ENCODE measurements around the gene TMEM150C.

Gene TMEM150C

DNA sequence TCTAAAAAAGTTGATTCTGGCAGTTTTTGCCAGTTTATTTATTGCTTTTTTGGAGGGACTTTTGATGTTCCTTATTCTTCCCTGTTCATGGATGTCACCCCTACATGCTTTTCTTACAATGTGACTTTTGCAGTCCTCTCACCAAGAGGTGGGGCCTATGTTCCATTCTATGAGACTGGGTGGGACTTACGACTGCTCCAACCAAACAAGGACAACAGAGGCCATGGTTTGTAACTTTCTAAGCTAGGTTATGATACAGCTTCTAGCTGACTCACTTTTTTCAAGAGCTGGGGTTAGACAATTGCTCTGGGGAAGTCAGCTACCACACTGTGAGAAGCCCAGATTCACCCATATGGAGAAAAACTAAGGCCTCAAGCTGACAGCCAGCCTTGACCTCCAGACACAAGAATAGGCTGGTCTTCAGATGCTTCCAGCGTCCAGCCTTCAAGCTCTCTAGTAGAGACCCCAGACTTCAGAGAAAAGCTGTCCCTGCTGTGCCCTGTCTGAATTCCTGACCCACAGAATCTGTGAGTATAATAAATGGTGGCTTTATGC, 91.9 kb downstream of the TMEM150C start:
- DNase-seq = no peak

DNA sequence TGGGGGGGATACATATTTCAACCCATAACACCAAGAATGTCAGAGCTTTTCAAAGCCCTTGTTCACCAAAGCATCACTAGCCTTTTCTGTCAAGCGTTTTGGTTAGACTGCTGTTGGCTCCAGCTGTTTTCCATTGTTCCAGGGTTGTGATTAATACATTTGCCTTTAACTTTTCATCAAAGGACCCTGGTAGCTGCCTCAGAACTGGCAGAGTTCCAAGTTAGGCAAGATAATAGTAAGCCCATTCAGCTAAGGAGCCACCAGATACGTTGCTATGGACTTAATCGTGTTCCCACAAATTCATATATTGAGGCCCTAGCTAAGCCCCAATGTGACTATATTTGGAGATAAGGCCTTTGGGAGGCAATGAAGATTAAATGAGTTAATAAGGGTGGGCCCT, 94.3 kb downstream of the TMEM150C start:
- DNase-seq = no peak

DNA sequence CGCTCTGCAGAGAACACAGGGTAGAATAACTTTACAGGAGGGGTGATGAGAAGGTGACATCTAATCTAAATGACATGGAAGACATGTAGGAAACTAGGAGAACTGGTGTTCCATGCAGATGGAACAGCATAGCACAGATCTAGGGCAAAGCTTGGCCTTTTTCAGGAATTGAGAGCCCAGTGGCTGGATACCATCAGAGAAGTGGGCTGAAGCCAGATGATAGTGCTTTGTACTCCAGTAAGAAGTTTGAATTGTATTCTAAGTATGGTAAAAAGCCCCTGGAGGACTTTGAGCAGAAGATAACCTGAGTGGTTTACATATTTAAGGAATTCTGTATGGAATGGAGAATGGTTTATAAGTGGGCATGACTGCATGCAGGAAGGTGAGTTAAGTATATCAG, 98.6 kb downstream of the TMEM150C start:
- no peak for DNase-seq

DNA sequence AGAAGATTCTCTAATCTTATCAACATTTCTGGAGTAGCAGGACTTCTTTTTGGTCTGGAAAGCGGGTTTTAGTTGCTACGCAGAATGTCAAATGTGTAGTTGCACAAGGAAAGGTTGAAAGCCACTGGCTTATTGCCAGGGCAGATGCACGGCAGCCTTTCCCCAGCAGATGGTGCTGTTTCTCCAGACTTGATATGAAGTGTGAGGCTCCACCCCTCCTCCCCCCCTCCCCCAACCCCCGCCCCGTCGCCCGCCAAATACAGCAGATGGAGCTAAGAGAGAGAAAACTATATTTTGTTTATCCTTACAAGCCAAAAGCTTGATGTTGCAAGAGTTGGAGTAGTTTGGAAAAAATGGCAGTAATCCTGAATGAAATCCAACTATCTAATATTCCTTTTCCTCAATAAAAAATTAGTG, 99.4 kb downstream of the TMEM150C start:
- peak; percentile 15 for DNase-seq

DNA sequence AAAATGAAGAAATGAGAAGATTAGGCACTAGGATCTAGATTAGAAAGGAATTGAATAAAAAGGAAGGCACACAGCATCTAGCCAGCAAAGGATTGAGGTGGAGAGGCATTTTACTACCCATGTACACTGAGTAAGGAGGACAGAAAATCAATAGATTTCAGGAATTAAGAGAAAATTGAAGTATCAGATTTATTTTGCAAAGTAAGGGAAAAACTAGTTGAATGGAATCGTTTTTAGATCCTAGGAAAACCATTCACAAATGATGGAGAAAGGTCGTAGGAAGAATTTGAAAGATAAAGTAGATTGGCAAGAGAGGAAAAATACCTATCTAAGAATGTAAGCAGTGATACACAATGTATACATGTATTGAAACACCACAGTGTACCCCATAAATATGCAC, 100.1 kb downstream of the TMEM150C start:
- no peak for DNase-seq

DNA sequence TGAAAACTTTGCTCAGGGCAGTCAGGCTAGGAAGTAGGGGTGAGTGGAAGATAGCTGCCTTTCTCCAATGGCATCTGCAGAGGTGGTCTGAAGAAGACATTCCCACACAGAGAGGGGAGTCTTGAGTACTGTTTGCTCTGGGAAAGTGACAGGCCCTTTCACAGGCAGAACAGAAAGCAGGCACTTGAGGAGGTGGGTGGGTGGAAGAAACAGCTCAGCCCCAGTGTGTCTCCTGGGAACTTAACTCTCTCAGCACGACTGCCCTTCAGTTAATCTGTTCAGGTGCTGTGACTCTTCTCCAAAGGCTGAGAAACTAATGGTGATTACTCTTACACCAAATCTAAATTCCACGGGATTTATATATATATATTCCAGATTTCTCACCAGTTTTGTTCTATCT, 103.1 kb downstream of the TMEM150C start:
- DNase-seq = no peak

DNA sequence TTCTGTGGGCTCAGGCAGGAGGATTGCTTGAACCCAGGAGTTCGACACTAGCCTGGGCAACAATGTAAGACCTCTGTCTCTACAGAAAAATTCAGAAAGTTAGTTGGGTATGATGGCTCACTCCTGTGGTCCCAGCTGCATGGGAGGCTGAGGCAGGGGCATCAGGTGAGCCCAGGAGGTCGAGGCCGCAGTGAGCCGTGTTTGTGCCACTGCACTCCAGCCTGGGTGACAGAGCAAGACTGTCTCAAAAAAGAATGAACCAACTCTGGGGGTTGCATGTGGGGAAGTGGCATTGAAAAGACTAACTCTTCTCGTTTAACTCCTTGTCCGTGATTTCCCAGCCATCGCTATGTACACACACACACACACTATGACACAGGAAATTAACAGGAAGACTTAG, 104.5 kb downstream of the TMEM150C start:
- DNase-seq = no peak

DNA sequence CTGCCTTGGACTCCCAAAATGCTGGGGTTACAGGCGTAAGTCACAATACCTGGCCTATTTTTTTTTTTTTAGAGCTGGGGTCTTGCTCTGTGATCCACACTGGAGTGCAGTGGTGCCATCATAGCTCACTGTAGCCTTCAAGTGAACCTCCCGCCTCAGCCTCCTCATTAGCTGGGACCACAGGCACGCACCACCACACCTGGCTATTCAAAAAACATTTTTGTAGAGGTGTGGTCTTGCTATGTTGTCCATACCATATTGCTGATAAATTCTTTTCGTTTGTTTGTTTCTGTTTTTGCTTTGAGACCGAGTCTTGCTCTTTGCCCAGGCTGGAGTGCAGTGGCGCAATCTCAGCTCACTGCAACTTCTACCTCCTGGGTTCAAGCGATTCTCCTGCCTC, 109.8 kb downstream of the TMEM150C start:
- DNase-seq = no peak

DNA sequence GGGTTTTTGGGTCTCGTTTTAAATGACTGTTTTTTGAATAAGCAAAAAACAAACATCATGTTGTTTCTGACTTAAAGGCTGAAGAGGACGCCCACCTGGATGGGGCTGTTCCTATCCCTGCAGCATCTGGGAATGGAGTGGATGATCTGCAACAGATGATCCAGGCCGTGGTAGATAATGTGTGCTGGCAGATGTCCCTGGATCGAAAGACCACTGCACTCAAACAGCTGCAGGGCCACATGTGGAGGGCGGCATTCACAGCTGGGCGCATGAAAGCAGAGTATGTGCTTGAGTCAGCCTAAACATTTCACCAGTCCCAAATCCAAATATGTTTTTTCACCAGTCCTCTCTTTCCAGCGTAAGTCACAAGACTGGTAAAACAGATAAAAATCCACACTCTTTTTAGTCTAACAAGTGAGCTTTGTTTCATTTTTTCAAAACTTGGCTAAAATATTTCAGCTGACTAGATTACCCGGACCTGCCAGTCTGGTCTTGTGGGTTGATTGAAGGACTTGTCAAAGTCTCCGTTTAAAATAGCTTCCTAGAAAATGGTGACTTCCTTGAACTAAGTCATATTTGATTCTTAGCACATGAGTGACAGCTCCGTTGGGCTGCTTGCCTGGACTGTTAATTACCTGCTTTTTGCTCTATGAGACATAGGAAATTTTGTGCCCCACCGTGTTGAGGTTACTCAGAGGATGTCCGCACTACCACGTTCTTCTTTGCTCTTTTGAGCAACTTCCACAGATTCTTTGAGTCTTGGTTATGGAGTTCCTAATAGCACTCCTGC, 110.6 kb downstream of the TMEM150C start:
- no peak for DNase-seq

DNA sequence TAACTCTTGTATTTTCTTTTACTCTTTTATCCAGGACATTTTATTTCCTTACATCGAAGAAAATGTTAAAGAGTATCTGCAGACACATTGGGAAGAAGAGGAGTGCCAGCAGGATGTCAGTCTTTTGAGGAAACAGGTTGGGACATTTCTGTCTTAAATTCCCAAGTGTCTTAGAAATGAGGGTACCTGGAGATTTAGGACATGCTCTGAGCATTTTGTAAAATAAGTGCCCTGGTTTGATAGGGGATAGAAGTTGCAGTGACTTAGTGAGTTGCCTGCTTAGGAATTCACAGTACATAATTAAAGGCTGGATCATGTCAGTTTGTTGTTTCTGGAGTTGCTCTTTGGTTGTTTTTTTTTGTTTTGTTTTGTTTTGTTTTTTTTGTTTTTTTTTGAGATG, 113.9 kb downstream of the TMEM150C start:
- DNase-seq = no peak

DNA sequence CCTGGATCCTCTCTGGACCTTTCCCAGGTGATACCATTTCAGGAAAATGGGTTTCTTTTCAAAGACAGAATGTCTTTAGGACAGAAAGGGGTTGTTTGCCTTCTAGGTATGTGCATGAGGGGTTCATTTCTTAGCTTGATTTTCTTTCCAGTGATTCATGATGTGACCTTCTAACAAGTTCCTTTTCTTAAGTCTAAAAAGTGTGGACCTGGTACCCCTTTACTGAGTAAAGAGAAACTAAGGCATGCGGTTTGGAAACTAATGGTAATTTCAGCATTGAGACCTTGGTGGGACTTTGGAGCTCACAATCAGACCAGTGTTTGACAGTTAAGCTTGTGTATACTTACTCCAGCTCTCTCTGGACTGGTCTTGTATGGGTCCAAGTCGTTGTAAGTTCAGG, 122.7 kb downstream of the TMEM150C start:
- no peak for DNase-seq

DNA sequence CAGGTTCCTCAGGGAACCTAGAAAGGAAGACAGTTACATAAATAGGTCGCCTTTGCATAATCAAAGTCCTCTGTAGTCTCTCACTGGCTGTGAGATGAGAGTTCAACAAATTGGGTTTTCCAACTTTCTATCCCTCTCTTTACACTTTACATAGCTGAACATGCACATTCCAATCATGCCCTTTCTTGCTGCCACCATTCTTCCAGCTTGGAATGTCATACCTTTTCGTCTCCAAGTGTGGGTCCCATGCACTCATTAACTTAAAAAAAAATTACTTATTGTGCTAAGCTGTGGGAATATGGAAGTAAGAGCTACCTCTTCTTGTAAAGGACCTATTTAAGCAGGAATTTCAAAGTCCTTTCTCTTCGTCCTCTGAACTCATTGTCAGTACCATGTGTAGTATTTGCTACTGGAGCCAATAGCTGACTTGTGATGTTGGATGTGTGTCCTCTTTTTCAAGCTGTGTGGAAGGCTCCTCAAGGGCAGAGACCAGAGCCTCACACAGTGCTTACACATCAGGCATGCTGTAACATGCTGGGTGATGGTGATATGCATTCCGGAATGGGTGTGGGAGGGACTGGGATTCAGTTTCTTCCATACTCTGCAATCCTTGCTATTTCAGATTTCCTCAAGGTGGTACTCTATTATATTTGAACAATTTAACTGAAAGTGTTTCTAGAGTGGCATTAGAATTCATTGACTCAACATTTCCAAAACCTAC, 124.3 kb downstream of the TMEM150C start:
- no peak for DNase-seq

DNA sequence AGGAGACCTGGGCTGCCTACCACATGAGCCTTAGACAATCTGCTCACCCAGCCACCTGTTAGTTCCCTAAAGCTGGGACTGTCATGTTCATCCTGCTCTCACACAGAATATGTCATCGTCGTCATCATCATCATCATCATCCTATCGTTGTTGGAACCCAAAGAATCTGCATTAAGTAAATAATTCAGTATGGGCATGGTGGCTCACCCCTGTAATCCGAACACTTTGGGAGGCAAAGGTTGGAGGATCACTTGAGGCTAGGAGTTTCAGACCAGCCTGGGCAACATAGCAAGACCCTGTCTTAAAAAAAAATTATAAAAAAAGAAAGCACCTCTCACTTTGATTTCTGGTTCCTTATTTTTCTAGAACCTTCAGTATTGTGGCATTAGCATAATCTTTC, 125.0 kb downstream of the TMEM150C start:
- DNase-seq = no peak

DNA sequence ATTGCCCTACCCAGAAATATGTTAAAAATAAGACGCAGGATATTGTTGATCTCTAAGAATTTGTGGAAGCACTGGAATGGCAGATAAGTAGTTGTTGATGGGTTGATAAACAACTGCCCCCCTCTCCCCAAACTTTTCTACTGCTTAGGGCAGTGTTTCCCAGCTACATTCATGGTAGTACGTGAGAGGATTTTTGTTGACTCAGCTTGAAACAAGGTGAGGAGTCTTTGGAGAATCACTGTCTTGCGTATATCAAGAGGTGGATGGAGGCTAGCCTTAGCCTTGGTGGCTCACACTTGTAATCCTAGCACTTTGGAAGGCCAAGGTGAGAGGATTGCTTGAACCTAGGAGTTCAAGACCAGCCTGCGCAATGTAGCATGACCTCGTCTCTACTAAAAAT, 125.7 kb downstream of the TMEM150C start:
- DNase-seq = no peak

DNA sequence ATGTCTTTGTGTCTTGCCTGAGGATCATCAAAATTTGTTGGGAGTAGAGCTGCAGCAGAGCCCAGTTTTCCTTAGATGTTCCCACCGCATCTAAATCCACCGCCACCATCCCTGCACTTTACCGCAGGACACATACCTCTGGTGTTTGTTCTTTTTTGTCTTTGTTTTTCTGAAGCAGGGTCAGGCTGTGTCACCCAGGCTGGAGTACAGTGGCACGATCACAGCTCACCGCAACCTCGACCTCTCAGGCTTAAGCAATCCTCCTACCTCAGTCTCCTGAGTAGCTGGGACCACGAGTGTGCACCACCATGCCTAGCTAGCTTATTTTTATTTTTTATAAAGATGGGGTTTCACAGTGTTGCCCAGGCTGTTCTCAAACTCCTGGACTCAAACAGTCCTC, 126.8 kb downstream of the TMEM150C start:
- DNase-seq = no peak

DNA sequence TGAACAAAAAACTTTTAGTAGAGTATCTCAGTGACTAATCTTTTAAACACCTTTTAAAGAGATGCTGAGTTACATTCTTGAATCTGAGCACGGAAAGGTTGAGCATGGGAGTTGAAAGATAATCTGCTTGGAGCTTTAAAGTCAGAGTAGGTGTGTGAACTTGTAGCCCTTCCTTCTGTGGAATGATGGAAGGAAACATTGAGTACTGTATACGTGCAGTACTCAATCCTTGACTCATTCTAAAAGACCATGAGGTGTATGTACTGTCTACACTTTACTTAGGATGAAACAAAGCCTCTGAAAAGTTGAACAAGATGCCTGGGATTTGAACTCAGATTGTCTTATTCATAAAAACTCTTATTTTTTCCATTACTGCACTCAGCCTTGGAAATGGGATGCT, 128.0 kb downstream of the TMEM150C start:
- DNase-seq = no peak

All from NCI-H2081 treated with DMSO at 0.1 percent for 48 hours (cell line).